Measurements from ENCODE around the gene CNNM3.

DNA sequence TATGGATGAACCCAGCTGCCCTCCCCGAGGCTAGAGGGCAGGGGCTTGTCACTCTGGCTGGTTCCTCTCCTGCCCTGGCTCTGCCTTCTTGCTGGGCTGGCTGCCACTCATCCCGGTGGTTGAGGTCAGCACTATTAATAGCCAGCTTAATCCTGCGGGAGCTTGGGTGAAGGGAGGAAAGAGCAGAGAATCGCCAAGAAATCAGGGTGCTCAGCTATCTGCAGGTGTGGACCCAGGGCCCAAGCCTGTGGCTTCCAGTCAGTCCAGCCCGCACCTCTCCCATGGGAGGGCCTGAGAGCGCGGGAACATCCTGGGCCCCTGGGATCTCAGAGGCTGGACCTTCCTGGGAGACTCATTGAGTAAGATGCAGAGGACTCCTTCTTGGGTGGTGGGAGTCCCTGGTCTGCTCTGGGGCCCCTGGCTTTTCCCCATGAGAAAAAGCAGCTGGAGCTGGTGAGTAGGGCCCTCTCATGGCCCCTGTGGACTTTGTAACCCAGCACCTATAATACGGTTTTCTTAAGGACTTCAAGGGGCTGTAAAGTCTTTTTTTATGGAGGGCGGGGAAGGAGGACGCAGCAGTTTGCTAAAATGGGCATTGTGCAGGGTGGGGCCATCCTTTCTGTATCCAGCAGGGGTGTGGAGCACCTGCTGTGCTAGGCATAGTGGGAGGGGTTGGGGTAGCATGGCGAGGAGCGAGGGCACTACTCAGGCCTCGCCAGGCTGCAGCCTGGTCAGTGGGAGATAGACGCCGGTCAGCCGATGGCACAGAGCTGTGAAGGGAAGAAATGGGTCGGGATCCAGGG lies 27.4 kb upstream of the CNNM3 start:
- no peak for TF ChIP-seq POLR2A (IDR thresholded peaks at IDR 0.05)
- no peak for TF ChIP-seq CTCF (IDR thresholded peaks at IDR 0.05)
- no peak for TF ChIP-seq POLR2AphosphoS5 (IDR thresholded peaks at IDR 0.05)
